HCT116 (cell line): ENCODE data around the gene AGAP1. TPM values are rescaled to one million over a fixed set of nuclear protein-coding genes. Genes with fewer than 3 reads are reported as not detected.

Source experiments
- ATAC-seq: fragments of 200-7000 bp; cut with Tn5 transposase; 2 replicates; pipeline ENCODE4 v1.9.1; 2020; ENCODE audit warnings: mild to moderate bottlenecking, moderate library complexity
- BruUV-seq: library from RNA; stranded (reverse); fragments of 400-500 nt; replicated peaks from 2 replicates; lab custom pipeline; 2021; lab: Mats Ljungman, UMichigan
- CTCF ChIA-PET: fragments of 300-600 bp; sonication (Branson Sonifier 250); formaldehyde crosslinking; loops from one replicate; lab custom pipeline; 2021; ENCODE audit warnings: antibody characterized with exemption; lab: Charles Lee
- POLR2A ChIA-PET: fragments of 300-600, 350-600 bp; sonication (Branson Sonifier 250); formaldehyde crosslinking; loops from one replicate; lab custom pipeline; 2021; ENCODE audit warnings: antibody characterized with exemption; lab: Charles Lee
- RAD21 ChIA-PET, 2 experiments: fragments of 300-600 bp; sonication (Branson Sonifier 250); formaldehyde crosslinking; loops; one replicate each; lab custom pipeline; 2023; ENCODE audit warnings: low total read pairs in 2 of 2; ENCODE audit not compliant: uncharacterized antibody in 2 of 2, unreplicated experiment in 2 of 2, low non-redundant PET in 1 of 2; lab: Charles Lee
- DNase-seq: peaks from one replicate; pipeline ENCODE4 v3.0.0-alpha.2; 2010; ENCODE audit warnings: low read depth, low spot score
- H2AFZ ChIP-seq: fragments of 200-600 bp; shearing (Covaris generic), sonication (generic); 2 replicates; pipeline ENCODE4 v1.6.1; 2017; ENCODE audit warnings: low read depth, mixed run types, mixed read lengths, antibody characterized with exemption, low read length; ENCODE audit not compliant: poor library complexity, severe bottlenecking
- H3K27ac ChIP-seq: 2 replicates; pipeline ENCODE4 v1.5.1; 2012; ENCODE audit warnings: low read depth, low read length
- H3K27me3 ChIP-seq: fragments of 200-600 bp; sonication (generic); 2 replicates; pipeline ENCODE4 v1.6.1; 2016; ENCODE audit warnings: mixed run types, low read length, mixed read lengths; ENCODE audit not compliant: insufficient read depth
- H3K36me3 ChIP-seq, 2 experiments: fragments of 200-500 bp in 1 of 2; fragments of 200-600 bp in 1 of 2; sonication (Bioruptor generic) in 1 of 2; sonication (generic) in 1 of 2; 2 replicates each; pipeline versions ENCODE4 v1.5.1 to v1.6.1; 2014 to 2016; ENCODE audit warnings: low read length in 2 of 2, inconsistent platforms in 1 of 2, mixed read lengths in 1 of 2, mixed run types in 1 of 2; ENCODE audit not compliant: insufficient read depth in 2 of 2, control insufficient read depth in 1 of 2
- H3K4me1 ChIP-seq, 2 experiments: fragments of 200-600 bp in 1 of 2; sonication (generic) in 1 of 2; 2 replicates each; pipeline versions ENCODE4 v1.5.1 to v1.6.1; 2012 to 2017; ENCODE audit warnings: low read length in 2 of 2, inconsistent platforms in 1 of 2, mild to moderate bottlenecking in 1 of 2, mixed read lengths in 1 of 2, mixed run types in 1 of 2, moderate library complexity in 1 of 2; ENCODE audit not compliant: insufficient read depth in 2 of 2, control insufficient read depth in 1 of 2
- H3K4me2 ChIP-seq: fragments of 200-600 bp; sonication (generic); 2 replicates; pipeline ENCODE4 v1.6.1; 2017; ENCODE audit warnings: mixed run types, low read length, mixed read lengths
- H3K4me3 ChIP-seq, 2 experiments: fragments of 200-600 bp in 1 of 2; sonication (generic) in 1 of 2; replicated peaks in 1 of 2; 2 replicates each; pipeline ENCODE4 v1.5.1; 2011 to 2016; ENCODE audit warnings: low read length in 2 of 2, control low read depth in 1 of 2, low read depth in 1 of 2, mild to moderate bottlenecking in 1 of 2, mixed read lengths in 1 of 2, mixed run types in 1 of 2
- H3K79me2 ChIP-seq: fragments of 200-600 bp; sonication (generic); 2 replicates; pipeline ENCODE4 v1.6.1; 2017; ENCODE audit warnings: mild to moderate bottlenecking, mixed run types, low read length, moderate library complexity, mixed read lengths; ENCODE audit not compliant: insufficient read depth
- H3K9ac ChIP-seq: fragments of 200-600 bp; sonication (generic); 2 replicates; pipeline ENCODE4 v1.6.1; 2016; ENCODE audit warnings: low read length, mixed read lengths
- H3K9me2 ChIP-seq: fragments of 200-600 bp; sonication (generic), shearing (Covaris generic); 2 replicates; pipeline ENCODE4 v1.6.1; 2017; ENCODE audit warnings: mixed run types, mild to moderate bottlenecking, moderate library complexity; ENCODE audit not compliant: insufficient read depth
- H3K9me3 ChIP-seq, 2 experiments: fragments of 200-500 bp in 1 of 2; fragments of 200-600 bp in 1 of 2; sonication (Bioruptor generic) in 1 of 2; sonication (generic) in 1 of 2; 2 replicates each; pipeline ENCODE4 v1.6.1; 2014 to 2017; ENCODE audit warnings: low read length in 2 of 2, mixed read lengths in 2 of 2, inconsistent platforms in 1 of 2, low read depth in 1 of 2, mild to moderate bottlenecking in 1 of 2, mixed run types in 1 of 2, moderate library complexity in 1 of 2; ENCODE audit not compliant: control insufficient read depth in 1 of 2, insufficient read depth in 1 of 2
- H4K20me1 ChIP-seq: fragments of 200-600 bp; sonication (generic), shearing (Covaris generic); 2 replicates; pipeline ENCODE4 v1.6.1; 2017; ENCODE audit warnings: mixed run types, mild to moderate bottlenecking, moderate library complexity; ENCODE audit not compliant: insufficient read depth
- CBX3 ChIP-seq: IDR thresholded peaks from 2 replicates; pipeline ENCODE4 v1.6.1; 2012; ENCODE audit warnings: low read depth
- EGR1 ChIP-seq: IDR thresholded peaks from 2 replicates; pipeline ENCODE4 v1.6.1; 2012; ENCODE audit warnings: low read depth
- ELF1 ChIP-seq: IDR thresholded peaks from 2 replicates; pipeline ENCODE4 v1.6.1; 2012; ENCODE audit warnings: low read depth, borderline replicate concordance
- EZH2 ChIP-seq: fragments of 200-600 bp; sonication (generic); IDR thresholded peaks from 2 replicates; pipeline ENCODE4 v1.6.1; 2017; ENCODE audit warnings: antibody characterized with exemption, mixed run types
- EZH2phosphoT487 ChIP-seq: fragments of 200-600 bp; IDR thresholded peaks from 2 replicates; pipeline ENCODE4 v1.6.1; 2018; ENCODE audit warnings: antibody characterized with exemption, borderline replicate concordance
- FOSL1 ChIP-seq: IDR thresholded peaks from 2 replicates; pipeline ENCODE4 v1.6.1; 2012; ENCODE audit warnings: low read depth
- MAX ChIP-seq: IDR thresholded peaks from 2 replicates; pipeline ENCODE4 v1.6.1; 2012
- POLR2A ChIP-seq: IDR thresholded peaks from 2 replicates; pipeline ENCODE4 v1.7.0; 2011; ENCODE audit warnings: borderline replicate concordance; ENCODE audit not compliant: insufficient read depth, insufficient read length; ENCODE audit errors: extremely low read depth
- RAD21 ChIP-seq: IDR thresholded peaks from 2 replicates; pipeline ENCODE4 v1.6.1; 2012; ENCODE audit warnings: low read depth, mild to moderate bottlenecking
- SP1 ChIP-seq: IDR thresholded peaks from 2 replicates; pipeline ENCODE4 v1.6.1; 2012; ENCODE audit warnings: low read depth
- SRF ChIP-seq: IDR thresholded peaks from 2 replicates; pipeline ENCODE4 v1.6.1; 2012; ENCODE audit warnings: low read depth
- TCF7L2 ChIP-seq: IDR thresholded peaks from 2 replicates; pipeline ENCODE4 v1.7.0; 2011; ENCODE audit warnings: borderline replicate concordance, inconsistent platforms; ENCODE audit not compliant: insufficient read depth, insufficient read length; ENCODE audit errors: extremely low read depth
- YY1 ChIP-seq: IDR thresholded peaks from 2 replicates; pipeline ENCODE4 v1.6.1; 2011; ENCODE audit warnings: low read length, low read depth, moderate library complexity, mild to moderate bottlenecking; ENCODE audit not compliant: insufficient replicate concordance; ENCODE audit errors: extremely low read depth
- ZBTB33 ChIP-seq: IDR thresholded peaks from 2 replicates; pipeline ENCODE4 v1.6.1; 2011; ENCODE audit warnings: mild to moderate bottlenecking, low read length, moderate library complexity; ENCODE audit not compliant: insufficient replicate concordance; ENCODE audit errors: extremely low read depth
- ZFX ChIP-seq: fragments of 450-650 bp; IDR thresholded peaks from 2 replicates; pipeline ENCODE4 v1.6.1; 2017
- intact Hi-C: fragments of 100-400 bp; cut with micrococcal nuclease; formaldehyde crosslinking; loops from 2 replicates; pipeline ENCODE4 v1.10.0; 2022
- total RNA-seq: library from RNA; stranded (reverse); gene quantifications from one replicate; pipeline ENCODE4 v1.2.1, GENCODE V29; 2021; ENCODE audit not compliant: unreplicated experiment
- TF ChIP-seq, protein P1 (sequence below): IDR thresholded peaks from 2 replicates; pipeline ENCODE4 v1.6.1; 2012

Gene AGAP1
- total RNA-seq, 1 experiment from 2014 or later, result 43.8 TPM

DNA sequence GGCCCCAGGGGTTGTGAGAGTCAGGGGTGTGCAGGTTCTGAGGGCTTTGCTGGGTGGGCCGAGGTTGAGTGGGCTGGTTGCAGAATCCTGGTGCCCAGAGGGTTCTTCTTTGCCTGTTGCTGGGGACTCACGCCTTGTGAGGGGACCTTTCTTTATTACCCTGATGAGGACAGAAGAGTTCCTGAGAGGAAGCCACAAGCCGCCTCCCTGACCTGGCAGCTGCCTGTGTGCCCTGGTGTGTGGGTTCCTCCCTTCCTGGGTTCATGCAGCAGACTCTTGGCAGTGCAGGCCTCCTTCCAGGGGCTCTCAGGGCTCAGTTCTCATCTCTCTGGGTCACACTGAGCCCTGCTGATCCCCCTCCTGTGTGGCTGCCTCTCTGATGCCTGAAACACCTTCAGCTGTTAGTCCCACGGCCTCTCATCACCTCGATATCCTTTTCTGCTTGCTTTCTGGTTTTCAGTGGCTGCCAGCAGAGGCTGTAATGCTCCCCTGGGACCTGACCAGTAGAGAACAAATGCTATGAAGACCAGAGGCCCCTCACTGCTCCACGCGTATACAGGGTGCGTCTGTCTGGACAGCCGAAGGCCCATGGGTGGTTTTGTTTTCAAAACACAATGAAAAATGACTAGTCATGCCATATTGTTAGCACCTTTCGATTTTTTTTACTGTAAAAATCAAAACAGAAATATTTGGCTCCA, 191.3 kb downstream of the AGAP1 start:
- TF ChIP-seq SRF (no peak), YY1 (no peak), ZFX (no peak), EGR1 (no peak)
- TF ChIP-seq, protein P1, sequence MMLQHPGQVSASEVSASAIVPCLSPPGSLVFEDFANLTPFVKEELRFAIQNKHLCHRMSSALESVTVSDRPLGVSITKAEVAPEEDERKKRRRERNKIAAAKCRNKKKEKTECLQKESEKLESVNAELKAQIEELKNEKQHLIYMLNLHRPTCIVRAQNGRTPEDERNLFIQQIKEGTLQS, result no peak
- H3K9ac ChIP-seq, result no peak overlapping the region
- ATAC-seq (no peak), DNase-seq (no peak)
- POLR2A ChIA-PET, result no interaction called here
- no TSS peak for BruUV-seq
- CTCF ChIA-PET, result no interaction called here
- H3K27ac ChIP-seq, result no peak overlapping the region
- no peaks in the 10 kb centered on the region for H3K9me2 ChIP-seq
- H3K9me3 ChIP-seq, result no peaks in the 10 kb centered on the region
- H4K20me1 ChIP-seq, result peaks cover 9% of the 10 kb centered on the region; the same call in 1 of the 2 replicates
- no peaks in the 10 kb centered on the region for H3K27me3 ChIP-seq
- RAD21 ChIA-PET, result no interaction called here
- H3K36me3 ChIP-seq, result no peaks in the 10 kb centered on the region
- no peak overlapping the region for H3K4me3 ChIP-seq
- H2AFZ ChIP-seq, result no peak overlapping the region
- H3K4me1 ChIP-seq, result no peaks in the 10 kb centered on the region
- H3K4me2 ChIP-seq, result no peak overlapping the region
- H3K79me2 ChIP-seq, result peaks cover 87% of the 10 kb centered on the region
- intact Hi-C loops, result no loop called here

DNA sequence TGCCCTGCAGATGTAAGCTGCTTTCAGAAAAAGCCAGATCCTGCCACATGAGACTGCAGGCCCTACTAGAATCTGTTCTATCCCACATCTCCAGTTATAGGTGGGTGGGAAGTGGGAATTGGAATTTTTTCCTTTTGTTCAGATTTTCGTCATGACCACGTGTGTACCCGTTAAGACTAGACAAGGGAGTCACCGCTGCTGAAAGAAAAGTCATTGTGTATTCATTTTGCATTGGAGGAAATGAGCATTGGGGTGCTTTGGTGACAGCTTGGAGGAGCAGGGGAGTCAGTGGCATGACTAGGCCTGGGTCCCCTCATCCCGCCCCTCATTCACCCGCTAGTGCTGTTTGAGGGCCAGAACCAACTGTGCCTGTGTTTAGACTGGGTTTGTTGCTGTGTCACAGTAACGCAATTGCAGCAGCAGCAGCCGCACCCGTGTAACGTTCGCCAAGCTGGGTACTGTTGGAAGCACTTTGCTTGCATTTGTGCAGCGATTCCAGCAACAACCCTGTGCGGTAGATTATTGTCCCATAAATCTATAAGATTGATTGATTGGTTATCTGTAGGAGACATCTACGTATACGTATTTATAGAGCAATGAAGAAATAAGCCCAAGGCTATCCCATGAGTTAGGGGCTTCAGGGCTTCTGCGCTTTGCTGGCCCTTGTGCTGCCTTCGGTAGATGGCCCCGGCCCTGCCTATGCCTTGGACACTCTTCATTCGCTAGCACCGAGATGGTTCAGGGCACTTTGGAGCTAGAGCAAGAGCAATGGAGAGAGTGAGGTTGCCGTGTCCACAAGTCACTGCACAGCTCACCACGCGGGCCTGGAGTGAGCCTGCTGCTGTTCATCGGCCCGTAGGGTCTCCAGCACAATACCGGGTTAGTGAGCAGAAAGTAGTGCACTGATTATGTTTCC, 194.9 kb downstream of the AGAP1 start:
- no peak overlapping the region for H2AFZ ChIP-seq
- H3K9me2 ChIP-seq, result no peaks in the 10 kb centered on the region
- no peak overlapping the region for H3K9ac ChIP-seq
- intact Hi-C loops, result no loop called here
- ChIA-PET RAD21 (no interaction called here), CTCF (no interaction called here), POLR2A (no interaction called here)
- H3K4me2 ChIP-seq, result no peak overlapping the region
- H4K20me1 ChIP-seq, result peaks cover 9% of the 10 kb centered on the region; the same call in 1 of the 2 replicates
- no peaks in the 10 kb centered on the region for H3K9me3 ChIP-seq
- H3K36me3 ChIP-seq, result no peaks in the 10 kb centered on the region
- no peaks in the 10 kb centered on the region for H3K4me1 ChIP-seq
- DNase-seq, result no peak
- no TSS peak for BruUV-seq
- no peak for TF ChIP-seq EZH2
- no peak for TF ChIP-seq TCF7L2
- TF ChIP-seq POLR2A, result no peak
- no peak for TF ChIP-seq ZFX
- TF ChIP-seq SP1, result no peak
- no peak for TF ChIP-seq MAX
- TF ChIP-seq EGR1, result no peak
- no peak for TF ChIP-seq RAD21
- TF ChIP-seq, protein P1, result no peak
- no peak for TF ChIP-seq ZBTB33
- TF ChIP-seq FOSL1, result no peak
- TF ChIP-seq ELF1, result no peak
- TF ChIP-seq CBX3, result no peak
- TF ChIP-seq EZH2phosphoT487, result no peak
- peaks cover 91% of the 10 kb centered on the region for H3K79me2 ChIP-seq
- H3K4me3 ChIP-seq, result no peak overlapping the region
- H3K27ac ChIP-seq, result no peak overlapping the region
- no peak for ATAC-seq
- H3K27me3 ChIP-seq, result no peaks in the 10 kb centered on the region
